Measurements from ENCODE around the gene FIGNL2.

The FIGNL2 gene

DNA sequence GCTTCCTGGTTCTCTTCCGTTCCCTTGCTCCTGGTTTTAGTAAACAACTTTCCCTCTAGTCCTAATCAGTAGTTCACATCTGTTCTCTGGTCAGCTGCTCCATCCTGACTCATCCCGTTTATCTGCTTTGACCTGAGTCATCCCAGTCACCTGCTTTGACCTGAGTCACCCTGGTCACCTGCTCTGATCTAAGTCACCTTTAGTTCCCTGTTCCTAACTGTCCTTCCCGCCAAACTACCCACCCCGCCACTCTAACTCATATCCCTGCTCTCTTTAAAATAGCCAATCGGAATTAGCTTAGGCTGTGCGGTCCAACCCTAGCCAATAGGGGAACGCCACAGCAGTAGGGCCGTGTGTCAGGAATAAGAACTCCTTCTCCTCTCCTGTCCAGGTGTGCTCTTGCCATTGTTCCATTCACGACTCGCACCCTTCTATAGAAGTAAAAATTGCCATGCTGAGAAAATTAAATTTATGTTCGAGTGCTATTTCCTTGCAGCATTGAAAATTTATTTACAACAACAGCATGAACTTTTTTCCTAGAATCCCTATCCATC, 36.2 kb upstream of the FIGNL2 start:
- no peak for DNase-seq (ENCODE audit: low spot score)
- TF ChIP-seq CTCF (IDR thresholded peaks at IDR 0.05; ENCODE audit: extremely low read depth, missing control alignments), result no peak

- TF ChIP-seq CTCF (IDR thresholded peaks at IDR 0.05; ENCODE audit: extremely low read depth, missing control alignments), result no peak
- no peak for DNase-seq (ENCODE audit: low spot score)
Observed at GRCh38 chr12:51883998-51884675, 35.6 kb upstream of the FIGNL2 start.

DNA sequence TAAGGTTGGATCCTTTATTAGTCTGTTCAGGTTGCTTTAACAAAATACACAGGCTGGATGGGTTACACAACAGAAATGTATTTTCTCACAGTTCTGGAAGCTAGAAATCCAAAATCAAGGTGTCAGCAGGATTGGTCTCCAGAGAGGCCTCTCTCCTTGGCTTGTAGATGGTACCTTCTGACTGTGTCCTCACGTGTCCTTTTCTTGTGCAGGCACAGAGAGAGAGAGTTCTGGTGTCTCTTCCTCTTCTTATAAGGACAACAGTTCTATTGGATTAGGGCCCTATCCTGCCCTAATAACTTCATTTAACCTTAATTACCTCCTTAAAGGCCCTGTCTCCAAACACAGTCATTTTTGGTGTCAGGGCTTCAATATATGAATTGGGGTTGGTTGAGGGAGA, 34.8 kb upstream of the FIGNL2 start:
- no peak for TF ChIP-seq CTCF (IDR thresholded peaks at IDR 0.05; ENCODE audit: extremely low read depth, missing control alignments)
- DNase-seq (ENCODE audit: low spot score), result no peak

DNA sequence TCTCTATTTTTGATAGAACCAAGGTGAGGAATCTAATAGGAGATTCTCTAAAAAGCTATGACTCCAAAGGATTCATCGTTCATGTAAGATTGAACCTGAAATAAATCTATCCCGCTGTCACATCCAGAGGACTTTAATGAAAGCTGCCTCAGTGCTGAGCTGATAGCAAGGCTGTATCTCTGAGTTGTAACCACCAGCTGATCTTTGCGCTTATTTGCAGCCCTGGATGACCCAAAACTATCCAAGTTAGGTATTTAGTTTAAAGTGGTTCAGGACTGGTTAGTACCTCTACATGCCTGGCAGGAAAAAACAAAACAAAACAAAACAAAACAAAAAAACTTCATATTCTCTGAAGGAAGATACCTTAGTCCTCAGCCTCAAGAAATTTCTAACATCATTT, 30.6 kb upstream of the FIGNL2 start:
- no peak for TF ChIP-seq CTCF (IDR thresholded peaks at IDR 0.05; ENCODE audit: extremely low read depth, missing control alignments)
- no peak for DNase-seq (ENCODE audit: low spot score)

DNA sequence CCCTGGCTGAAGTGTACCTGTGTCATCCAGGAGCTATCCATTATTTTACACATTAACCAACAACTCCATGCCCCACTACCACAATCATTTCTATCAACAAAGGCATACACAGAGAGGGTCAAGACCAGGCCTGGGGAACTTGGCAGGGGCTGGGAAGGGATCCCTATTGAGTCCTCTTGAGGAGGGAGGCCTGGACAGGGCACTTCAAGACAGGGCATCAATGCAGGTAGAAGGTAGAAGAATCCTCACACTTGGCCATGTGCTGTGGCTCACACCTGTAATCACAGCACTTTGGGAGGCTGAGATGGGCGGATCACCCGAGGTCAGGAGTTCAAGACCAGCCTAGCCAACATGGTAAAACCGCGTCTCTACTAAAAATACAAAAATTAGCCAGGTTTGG, 26.0 kb upstream of the FIGNL2 start:
- DNase-seq (ENCODE audit: low spot score), result no peak
- TF ChIP-seq CTCF (IDR thresholded peaks at IDR 0.05; ENCODE audit: extremely low read depth, missing control alignments), result no peak

DNA sequence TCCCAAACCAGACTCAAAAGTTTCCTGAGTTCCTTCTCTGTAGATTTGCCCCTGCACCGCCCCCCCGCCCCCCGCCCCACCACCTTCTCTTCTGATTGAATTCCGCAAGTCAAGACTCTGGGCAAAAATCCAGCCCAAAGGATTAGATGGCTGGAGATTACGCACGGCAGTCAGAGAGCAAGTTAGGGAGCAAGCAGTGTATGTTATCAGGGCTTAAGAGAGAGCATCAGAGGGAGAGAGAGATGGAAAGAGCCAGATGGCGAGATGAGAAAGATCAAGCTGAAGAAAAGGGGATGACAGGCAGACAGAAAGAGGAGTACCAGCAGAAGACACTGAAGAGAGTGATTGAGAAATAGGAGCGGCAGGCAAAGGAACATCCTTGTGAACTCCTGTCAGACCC, 25.5 kb upstream of the FIGNL2 start:
- DNase-seq (ENCODE audit: low spot score), result no peak
- no peak for TF ChIP-seq CTCF (IDR thresholded peaks at IDR 0.05; ENCODE audit: extremely low read depth, missing control alignments)

GRCh38 chr12:51873251-51873994, 24.9 kb upstream of the FIGNL2 start:
- DNase-seq (ENCODE audit: low spot score), result no peak
- TF ChIP-seq CTCF (IDR thresholded peaks at IDR 0.05; ENCODE audit: extremely low read depth, missing control alignments), result no peak

Data from GM20000 (cell line).